ENCODE data around the gene NAA30.
"Not testable (repeated sequence)": the region's sequence is repeated elsewhere in the genome, so short reads cannot be mapped to it uniquely, and the experiment has no call there.

The NAA30 gene

DNA sequence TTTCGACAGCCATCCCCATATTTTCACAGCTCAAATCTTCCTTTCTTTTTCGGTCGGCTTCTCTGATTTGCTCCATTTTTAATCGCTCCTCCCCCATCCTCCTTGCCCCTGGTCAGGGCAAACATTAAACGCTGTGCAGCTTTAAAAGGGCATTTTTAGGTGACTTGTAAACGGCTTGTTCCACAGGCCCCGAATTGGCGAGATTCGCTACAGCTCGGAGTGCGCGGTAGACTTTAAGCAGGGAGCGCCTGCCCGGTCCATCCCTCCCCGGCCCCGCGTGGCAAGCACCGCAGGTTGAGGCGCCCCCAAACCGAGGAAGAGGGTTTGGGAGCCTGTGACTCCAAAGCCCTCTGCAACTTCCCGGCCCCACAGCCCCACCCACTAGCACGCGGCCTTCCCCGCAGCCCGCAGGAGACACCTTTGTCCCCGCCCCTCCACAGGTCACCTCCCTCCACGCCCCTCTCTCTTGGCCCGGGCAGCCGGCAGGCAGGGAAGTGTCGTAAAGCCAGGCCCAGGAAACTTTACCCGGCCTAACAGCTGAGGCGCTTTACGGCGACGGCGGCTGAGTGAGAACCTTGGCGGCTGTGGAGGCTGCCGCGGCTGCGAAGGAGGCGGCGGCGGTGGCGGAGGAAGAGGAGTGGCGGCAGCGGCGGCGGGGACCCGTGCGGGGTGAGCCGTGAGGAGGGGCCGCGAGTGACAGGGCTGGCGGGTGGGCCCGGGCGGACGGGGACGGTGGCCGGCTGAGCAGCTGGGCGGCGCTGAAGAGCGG is at the start of gene NAA30:
Gene NAA30, plus strand, starts transcription at position 550 of the 769 bp plus-strand sequence. CDS start 372 bp downstream, outside the sequence.
- DNase-seq: no peak

DNA sequence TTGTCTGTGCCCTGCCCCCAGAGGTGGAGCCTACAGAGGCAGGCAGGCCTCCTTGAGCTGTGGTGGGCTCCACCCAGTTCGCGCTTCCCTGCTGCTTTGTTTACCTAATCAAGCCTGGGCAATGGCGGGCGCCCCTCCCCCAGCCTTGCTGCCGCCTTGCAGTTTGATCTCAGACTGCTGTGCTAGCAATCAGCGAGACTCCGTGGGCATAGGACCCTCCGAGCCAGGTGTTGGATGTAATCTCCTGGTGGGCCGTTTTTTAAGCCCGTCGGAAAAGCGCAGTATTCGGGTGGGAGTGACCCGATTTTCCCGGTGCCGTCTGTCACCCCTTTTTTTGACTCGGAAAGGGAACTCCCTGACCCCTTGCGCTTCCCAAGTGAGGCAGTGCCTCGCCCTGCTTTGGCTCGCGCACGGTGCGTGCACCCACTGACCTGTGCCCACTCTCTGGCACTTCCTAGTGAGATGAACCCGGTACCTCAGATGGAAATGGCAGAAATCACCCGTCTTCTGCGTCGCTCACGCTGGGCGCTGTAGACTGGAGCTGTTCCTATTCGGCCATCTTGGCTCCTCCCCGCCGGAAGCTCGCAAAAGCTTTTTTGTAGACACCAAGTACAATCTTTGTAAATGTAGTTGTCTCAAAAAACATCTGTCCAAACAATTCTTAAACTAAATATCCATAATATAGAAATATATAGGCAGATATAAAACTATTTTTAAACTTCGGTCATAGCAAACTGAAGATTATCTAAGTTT is 46.7 kb upstream of the NAA30 start:
- DNase-seq: not testable (repeated sequence)

DNA sequence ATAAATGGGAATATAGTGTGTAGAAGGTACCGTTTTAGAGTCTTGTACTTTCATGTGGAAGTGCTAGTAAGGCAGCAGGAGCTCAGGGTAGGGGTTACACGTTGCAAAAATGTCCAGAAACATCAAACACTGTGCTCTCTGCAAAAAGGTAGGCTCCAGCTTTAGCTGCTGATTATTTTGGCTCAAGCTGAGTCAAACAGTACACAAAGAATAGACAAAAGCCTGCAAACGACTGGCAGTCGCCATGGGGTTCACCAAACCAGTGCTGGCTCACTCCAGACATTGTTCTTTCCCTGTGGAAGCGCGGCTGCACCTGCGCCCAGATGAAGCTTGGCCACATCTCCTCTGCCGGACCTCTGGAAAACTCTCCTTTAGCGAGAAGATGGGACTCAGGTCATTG is 45.3 kb upstream of the NAA30 start:
- DNase-seq: no peak

DNA sequence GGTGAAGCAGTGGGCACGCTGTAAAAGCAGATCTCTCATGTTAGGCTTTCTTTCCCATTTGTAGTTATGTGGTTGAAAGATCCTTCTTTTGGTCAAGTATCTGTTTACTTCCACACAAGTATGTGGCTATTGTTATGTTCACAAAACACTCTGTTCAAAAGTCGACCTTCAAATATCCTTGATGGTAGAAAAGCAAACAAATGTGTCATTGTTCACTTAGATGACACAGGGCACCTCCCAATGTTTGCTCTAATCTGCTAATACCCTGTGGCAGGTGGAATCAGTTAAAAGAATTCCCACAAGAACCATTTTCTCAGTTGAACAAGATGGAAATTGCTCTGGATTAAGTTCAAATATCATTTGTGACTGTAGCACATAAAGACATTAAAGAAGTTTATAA is 43.6 kb upstream of the NAA30 start:
- DNase-seq: no peak

DNA sequence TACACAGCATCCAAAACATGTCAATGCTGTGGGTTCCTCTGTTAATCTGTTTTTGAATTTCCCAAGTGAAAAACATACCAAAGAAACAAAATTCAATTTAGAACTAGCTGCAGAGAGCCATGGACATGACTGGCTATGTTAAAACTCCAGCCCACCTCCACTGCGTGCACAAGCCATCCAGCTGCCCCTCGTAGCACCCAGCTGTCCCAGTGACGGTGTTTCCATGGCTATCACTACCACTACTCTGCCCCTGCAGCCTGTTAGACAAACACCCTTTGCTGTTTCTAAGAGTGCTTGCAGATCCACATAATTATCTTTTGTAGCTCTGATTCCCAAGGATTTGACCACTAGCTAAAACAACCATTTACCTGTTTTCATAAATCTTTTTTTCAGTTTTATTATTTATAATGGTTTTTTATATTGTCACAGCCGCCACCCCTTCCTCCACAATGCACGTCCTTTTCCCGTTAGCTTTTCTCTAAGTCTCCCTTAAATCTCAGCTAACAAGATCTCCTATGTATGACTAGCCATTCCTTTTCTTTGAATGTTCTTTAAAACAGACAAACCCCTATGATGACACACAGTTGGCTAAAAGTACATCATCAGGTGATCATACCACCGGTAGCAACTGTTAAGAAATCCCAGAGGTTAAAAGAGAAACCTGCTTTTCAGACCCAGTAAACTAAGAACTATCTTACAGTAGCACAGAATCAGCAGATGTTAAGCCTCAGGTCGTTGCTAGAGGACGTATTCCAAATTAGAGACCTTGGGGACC is 37.8 kb upstream of the NAA30 start:
- no peak for DNase-seq

DNA sequence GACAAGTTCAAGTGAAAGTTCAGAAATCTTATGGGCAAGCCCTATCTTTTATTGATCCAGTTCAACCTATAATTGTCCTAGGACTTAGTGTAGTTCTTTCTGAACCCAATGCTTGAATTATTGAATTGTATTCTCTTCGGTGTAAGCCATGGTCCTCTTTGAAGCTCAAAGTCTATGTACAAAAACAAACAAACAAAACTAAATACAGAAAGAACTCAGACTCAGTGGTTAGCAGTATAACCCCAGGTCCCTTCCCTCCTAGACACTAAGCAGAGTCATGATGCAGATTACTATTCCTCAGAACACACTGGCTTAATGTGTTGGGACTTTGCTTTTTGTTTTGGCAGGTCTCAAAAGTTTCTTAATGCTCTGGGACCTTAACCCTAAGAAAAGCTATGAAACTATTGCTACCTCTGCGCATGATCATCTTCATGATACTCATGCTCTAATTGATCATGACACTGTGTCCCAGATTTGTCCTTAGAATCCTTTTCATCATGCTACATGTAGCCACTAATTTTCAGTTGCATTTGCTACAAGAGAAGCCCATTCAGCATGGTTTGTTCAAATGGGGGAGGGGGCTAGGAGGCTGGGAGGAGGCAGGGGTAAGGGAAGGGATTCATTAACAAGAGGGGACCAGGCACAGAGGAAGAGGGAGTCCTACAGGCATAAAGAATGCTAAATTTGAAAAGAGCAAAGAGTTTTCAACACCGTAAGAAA is 35.1 kb upstream of the NAA30 start:
- no peak for DNase-seq

DNA sequence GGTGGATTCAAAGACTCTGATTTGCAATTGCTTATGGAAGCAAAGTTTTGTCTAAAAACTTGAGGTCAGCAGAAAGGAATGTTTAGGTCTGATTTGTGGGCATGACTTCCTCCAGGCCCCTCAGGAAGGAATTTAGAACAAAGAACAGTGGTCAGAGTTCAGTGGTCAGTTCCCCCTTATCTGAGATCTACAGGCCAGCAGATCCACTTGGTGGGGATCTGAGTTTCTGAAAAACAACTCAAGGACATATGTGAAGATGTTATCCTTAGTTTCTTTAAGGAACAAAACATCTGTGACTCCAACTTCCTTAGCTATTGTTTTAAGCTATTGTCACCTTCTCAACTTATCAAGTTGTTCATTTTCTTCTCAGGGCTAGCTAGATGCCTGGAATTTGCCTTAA is 28.0 kb upstream of the NAA30 start:
- no peak for DNase-seq

DNA sequence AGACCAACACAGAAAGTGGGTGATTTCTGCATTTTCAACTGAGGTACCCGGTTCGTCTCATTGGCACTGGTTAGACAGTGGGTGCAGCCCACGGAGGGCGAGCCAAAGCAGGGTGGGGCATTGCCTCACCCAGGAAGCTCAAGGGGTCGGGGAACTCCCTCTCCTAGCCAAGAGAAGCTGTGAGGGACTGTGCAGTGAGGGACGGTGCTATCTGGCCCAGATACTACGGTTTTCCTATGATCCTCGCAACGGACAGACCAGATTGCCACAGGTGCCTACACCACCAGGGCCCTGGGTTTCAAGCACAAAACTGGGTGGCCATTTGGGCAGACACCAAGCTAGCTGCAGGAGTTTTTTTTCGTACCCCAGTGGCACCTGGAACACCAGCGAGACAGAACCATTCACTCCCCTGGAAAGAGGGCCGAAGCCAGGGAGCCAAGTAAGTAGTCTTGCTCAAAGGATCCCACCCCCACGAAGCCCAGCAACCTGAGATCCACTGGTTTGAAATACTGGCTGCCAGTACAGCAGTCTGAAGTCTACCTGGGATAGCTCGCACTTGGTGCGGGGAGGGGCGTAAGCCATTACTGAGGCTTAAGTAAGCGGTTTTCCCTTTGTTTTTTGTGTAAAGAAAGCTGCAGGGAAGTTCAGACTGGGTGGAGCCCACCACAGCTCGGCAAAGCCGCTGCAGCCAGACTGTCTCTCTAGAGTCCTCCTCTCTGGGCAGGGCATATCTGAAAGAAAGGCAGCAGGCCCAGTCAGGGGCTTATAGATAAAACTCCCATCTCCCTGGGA is 25.5 kb upstream of the NAA30 start:
- DNase-seq: no peak

DNA sequence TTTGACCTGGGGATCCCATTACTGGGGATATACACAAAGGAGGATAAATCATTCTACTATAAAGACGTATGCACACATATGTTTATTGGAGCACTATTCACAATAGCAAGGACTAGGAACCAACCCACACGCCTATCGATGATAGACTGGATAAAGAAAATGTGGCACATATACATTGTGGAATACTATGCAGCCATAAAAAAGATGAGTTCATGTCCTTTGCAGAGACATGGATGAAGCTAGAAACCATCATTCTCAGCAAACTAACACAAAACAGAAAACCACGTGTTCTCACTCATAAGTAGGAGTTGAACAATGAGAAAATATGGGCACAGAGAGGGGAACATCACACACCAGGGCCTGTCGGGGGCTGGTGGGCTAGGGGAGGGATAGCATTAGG is 20.2 kb upstream of the NAA30 start:
- not testable (repeated sequence) for DNase-seq

DNA sequence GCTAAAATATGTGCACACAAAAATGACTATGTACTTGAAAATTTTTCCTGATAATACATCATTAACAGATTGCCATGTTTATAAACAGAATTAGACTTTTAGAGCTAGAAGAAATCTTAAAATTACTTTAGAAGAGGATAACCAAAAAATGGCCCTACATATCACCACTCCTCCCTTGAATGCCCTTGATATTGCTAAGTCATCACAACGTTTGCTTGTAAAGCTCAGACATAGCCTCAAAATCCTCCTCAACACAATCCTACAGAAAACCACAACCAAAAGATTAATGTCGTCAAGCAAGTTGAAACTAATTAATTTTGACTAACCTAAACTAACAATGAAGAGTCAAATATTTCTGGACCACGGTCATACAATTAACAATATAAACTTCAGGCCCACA is 19.4 kb upstream of the NAA30 start:
- DNase-seq: no peak

DNA sequence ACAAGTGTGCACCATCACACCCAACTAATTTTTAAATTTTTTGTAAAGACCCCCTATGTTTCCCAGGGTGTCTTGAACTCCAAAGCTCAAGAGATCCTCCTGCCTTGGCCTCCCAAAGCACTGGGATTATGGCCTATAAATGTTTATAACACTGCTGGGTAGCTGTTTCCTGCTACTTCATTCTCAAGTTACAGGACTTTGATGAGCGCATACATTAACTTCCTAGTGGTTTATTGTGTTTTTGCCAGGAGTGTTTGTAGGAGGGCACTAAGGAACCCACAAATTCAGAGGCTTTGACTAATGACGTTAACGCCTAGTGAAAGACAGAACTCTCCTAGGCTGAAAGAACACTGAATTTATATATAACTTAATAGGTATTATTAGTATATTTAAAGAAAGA is 15.2 kb upstream of the NAA30 start:
- DNase-seq: no peak

DNA sequence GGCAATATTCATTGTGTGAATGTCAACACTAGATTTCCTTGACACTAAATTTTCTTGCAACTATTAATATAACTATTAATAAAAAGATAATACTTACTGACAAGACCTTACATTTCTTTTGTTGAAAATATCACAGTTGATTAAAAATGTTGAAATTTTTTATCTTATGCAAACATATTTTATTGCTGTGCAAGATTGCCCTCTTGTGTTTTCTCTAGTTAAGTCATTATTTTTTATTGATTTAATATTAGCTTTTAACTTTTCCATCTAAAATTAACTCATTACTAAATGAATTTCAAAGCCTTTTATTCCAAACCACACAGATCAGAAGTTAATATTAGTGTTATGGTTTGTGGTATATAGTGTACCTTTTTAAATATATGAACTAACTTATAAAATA is 11.7 kb upstream of the NAA30 start:
- no peak for DNase-seq

DNA sequence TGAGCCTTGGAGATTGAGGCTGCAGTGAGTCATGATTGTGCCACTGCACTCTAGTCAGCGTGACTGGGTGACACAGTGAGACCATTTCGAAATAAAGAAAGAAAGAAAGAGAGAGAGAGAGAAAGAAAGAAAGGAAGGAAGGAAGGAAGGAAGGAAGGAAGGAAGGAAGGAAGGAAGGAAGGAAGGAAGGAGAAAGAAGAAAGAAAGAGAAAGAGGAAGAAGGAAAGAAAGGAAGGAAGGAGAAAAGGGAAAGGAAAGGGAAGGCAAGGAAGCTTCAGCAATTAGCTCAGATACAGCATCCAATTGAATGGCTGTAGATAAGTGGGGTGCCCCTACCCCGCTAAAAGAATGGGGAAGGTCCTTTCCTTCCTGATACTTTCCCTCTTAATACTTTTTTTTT is 9.5 kb upstream of the NAA30 start:
- DNase-seq: no peak

DNA sequence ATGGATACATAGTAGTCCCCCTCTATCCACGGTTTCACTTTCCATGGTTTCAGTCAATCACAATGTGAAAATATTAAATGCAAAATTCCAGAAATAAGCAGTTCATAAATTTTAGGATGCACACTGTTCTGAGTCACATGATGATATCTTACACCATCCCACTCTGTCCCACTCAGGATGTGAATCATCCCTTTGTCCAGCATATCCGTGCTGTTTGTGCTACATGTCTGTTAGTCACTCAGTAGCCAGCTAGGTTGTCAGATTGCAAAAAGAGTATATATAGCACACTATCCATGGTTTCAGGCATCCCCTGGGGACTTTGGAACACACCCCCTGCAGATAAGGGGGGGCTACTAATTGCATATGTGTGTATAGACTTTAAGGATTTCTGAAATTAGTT is 8.1 kb upstream of the NAA30 start:
- DNase-seq: no peak

DNA sequence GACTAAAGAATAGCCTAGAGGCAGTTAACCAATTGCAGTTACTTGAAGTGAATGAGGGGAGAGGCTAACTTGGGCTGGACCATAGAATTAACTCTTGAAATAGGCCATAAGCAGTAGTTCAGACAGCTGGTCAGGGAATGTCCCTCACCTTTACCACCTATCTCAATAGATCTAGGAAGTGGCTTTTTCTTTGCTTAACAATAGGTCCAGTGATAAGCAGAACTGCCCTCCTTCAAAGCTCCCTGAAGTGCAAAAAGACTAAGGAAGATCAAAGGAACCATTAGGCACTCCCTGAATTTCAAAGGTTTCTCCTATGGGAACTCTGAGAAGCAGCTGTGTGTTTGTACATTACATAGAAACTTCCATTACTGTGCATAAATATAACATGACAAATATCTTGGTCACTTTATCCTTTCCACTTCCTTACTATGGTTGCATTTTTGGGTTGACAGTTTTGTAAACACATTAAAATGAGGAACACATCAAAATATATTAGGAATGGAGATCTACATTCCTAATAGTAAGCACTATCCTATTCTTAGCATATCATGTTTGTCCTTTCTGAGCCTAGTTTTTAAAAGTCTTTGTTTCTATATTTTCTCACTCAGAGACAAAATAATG is 7.2 kb upstream of the NAA30 start:
- no peak for DNase-seq

DNA sequence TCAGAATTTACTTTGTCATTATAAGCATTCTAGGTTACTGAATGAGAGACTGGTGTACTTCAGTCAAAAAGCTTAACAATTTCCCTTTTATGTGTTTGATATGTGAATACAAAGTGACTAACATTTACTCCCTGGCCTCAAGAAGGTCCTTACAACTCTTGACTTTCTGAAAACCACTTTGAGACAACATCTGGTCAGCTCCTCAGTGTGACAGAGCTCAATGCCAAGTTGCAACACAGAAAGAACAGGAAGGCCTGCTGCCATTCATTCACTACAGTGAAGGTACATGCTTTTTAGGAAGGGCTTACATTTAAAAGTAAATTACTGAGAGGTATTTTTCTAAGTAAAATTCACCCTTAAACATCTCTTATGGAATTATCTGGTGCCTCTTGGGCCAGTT is 2.3 kb upstream of the NAA30 start:
- no peak for DNase-seq

DNA sequence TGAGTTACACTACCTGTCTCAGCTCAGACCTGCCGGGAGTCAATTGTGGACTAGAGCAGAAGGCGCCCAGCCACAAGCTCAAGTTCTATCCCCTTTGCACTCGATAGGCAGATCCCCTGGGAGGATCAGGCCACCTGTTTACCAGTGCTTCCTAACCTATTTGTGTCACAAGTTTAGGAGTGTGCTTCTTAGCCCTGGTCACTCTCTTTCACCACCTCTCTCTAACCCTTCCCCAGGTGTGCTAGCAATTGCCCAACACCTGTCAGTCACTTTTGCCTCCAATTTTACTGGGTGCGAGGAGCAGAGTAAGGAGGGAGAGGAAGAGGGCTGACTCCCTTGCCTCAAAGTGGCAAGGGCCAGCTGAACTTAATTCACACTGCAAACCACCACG is 745 bp upstream of the NAA30 start:
- no peak for DNase-seq

DNA sequence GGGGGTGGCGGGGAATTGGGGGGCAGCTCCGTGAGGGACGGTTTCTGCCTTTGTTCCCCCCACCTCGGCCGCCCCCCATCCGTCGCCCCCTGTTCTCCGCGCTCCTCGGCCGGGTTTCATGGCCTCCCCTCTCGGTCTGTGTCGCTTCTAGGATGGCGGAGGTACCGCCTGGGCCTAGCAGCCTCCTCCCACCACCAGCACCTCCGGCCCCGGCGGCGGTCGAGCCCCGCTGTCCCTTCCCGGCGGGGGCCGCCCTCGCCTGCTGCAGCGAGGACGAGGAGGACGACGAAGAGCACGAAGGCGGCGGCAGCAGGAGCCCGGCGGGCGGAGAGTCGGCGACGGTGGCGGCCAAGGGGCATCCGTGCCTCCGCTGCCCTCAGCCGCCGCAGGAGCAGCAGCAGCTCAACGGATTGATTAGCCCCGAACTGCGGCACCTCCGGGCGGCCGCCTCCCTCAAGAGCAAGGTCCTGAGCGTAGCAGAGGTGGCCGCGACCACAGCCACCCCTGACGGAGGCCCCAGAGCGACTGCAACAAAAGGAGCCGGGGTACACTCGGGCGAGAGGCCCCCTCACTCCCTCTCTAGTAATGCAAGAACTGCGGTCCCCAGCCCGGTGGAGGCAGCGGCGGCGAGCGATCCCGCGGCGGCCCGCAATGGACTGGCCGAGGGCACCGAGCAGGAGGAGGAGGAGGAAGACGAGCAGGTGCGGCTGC is 575 bp downstream of the NAA30 start:
- no peak for DNase-seq

DNA sequence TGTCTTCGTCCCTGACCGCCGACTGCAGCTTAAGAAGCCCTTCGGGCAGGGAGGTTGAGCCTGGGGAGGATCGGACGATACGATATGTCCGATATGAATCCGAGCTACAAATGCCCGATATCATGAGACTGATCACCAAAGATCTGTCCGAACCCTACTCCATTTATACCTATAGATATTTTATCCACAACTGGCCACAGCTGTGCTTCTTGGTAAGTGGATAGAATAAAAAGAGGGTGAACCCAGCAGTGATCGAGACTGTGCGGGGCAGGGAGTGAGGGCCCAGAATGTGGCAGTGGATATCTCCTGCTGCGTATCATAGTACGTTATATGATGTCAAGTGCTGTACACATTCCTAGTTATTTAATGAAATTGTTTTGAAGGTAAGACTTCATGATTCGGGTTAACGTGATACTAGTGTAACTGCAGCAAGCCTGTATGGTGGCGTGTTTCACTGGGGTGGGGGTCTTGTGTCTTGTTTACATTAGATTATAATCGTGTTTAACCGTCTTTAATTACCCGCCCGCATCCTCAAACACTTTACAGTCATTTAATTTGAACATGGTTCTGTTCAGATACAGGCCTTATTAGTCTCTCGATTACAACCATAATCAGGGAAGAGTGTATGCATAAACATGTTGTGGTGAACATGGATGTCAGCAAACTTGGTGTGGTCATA is 1.3 kb downstream of the NAA30 start:
- no peak for DNase-seq

DNA sequence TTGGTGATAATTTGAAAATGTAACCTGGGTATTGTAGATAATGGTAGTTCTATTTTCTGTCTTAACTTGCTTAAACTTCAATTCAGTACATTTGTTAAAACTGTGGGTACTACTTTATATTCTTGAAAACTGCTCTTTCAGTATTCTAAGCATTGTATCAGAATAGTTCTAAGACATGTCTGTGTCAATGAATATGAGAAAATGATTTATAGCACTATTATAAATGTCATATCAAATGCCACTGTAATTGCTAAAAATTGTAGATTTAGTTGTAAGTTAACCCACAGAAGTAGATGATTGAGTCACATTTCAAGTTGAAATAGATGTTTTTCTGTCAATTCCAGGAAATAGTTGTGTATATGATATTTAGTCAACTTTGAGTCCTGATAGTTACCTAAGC is 2.4 kb downstream of the NAA30 start:
- DNase-seq: no peak
